HUDEP-2 (cell line): Measurements from ENCODE around the gene FAAH.
"Not testable (repeated sequence)": the region's sequence is repeated elsewhere in the genome, so short reads cannot be mapped to it uniquely, and the experiment has no call there.

ENCODE experiments used
- DNase-seq, 76 experiments: peaks; one replicate each; lab custom pipeline; 2025; ENCODE audit not compliant: unreplicated experiment in 76 of 76; lab: John Stamatoyannopoulos, UW

FAAH gene

GRCh38 chr1:46394108-46394871, at the start of gene FAAH:
Gene FAAH, plus strand, starts transcription at chr1:46394317. Its CDS starts 32 bp downstream, at chr1:46394349.
- peak in 6 of 76 experiments; percentile 8 to 17 (median 16) for DNase-seq

GRCh38 chr1:46344481-46344880, 49.6 kb upstream of the FAAH start:
- DNase-seq: no peak

- no peak for DNase-seq
Observed at GRCh38 chr1:46345281-46345680, 48.8 kb upstream of the FAAH start.

GRCh38 chr1:46352363-46352762, 41.8 kb upstream of the FAAH start:
- no peak for DNase-seq

GRCh38 chr1:46355920-46356319, 38.2 kb upstream of the FAAH start:
- DNase-seq: not testable (repeated sequence)

GRCh38 chr1:46362158-46362557, 32.0 kb upstream of the FAAH start:
- DNase-seq: no peak

DNA sequence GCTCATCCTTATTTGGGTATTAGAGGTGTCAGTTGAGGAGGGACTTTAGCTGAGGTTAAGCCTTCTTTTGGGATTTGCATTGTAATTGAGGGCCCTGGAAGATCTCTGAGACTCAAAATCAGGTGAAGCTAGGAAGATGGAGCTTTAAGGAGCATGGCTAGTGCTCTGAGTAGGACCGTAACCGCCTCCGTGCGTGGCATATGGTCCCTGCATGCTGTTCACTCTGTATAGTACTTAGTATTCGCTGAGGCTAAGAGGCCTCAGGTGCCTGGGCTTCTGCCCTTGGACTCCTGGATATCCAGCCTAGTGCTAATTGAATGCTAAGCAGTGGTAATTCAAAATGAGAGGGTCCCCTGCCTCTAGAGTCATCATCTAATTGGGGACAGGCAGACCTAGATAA, 31.0 kb upstream of the FAAH start:
- DNase-seq: no peak

DNA sequence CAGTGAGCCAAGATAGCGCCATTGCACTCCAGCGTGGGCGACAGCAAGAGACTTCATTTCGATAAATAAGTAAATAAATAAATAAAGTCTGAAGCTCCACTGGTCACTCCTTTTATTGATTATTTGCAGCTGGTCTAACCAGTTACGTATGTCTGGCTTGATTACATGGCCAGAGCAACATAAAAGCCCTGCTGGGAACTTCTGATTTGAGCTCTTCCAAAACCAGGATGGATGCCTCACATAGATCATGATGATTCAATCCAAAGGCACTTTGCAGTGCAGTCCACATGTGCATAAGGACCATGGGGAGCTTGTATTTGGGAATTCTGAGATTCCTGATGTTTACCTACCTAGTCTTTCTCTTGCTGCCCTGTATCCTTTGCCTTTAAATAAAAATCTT, 29.5 kb upstream of the FAAH start:
- DNase-seq: no peak

GRCh38 chr1:46365796-46366195, 28.3 kb upstream of the FAAH start:
- DNase-seq: not testable (repeated sequence)

- DNase-seq: no peak
Observed at GRCh38 chr1:46367072-46367471, 27.0 kb upstream of the FAAH start.

DNA sequence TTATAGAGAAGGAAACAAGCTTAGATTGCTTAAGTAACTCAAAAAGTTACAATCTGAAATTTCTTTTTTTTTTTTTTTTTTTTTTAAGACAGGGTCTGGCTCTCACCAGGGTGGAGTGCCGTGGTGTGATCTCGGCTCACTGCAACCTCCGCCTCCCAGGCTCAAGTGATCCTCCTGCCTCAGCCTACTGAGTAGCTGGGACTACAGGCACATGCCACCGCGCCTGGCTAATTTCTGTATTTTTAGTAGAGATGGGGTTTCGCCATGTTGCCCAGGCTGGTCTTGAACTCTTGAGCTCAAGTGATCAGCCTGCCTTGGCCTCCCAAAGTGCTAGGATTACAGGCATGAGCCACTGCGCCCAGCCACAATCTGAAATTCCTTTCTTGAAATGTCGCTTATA, 26.4 kb upstream of the FAAH start:
- not testable (repeated sequence) for DNase-seq

GRCh38 chr1:46368791-46369190, 25.3 kb upstream of the FAAH start:
- DNase-seq: no peak

DNA sequence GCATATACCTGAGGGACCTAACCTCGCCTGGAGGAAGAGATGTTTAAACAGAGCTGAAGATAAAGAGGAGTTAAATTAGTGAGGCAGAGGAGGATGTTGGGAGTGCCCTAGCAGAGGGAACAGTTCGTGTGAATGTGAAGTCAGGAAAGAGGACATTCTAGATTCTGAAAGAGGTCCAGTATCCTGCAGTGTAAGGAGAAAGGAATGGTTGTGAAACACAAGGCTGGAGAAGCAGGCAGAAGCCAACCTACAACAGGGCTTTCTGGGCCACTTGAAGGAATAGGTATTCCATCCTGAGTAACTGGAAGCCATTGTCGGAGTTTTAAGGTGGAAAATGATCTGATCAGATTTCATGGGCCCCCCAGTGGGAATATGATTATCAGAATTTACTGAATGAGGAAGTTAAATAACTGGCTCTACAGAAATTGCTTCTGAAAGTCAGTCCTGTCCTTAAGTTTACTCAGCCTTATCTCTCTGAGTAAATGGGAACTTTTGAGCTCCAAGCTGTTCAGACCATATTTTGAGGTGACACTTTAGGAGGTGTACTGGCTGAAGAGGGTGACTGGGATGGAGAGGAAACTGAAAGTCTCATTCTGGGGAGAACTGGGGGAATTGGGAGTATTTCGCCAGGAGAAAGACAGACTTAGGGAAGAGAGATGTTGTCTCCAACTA, 24.4 kb upstream of the FAAH start:
- DNase-seq: peak in 1 of 76 experiments; percentile 20

- DNase-seq: peak in 5 of 76 experiments; percentile 5 to 54 (median 17)
Observed at GRCh38 chr1:46370214-46370633, 23.9 kb upstream of the FAAH start.

GRCh38 chr1:46372431-46372830, 21.7 kb upstream of the FAAH start:
- DNase-seq: no peak

GRCh38 chr1:46379996-46380395, 14.1 kb upstream of the FAAH start:
- no peak for DNase-seq

DNA sequence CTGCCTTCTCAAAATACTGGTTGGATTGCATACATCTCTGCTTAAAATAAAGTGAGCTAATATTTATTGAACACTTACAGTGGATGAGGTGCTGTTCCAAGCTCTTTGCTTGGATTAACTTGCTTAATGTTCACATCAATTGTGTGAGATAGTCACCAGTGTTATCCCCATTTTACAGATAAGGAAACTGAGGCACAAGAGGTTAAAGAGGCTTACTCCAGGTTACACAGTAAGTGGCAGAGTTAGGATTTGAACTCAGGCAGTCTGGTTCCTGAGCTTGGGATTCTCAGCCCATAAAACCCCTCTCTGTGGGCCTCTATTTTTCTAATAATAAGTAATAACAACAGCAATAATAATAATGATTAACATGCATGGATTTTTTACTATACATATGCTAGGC, 13.6 kb upstream of the FAAH start:
- DNase-seq: no peak

DNA sequence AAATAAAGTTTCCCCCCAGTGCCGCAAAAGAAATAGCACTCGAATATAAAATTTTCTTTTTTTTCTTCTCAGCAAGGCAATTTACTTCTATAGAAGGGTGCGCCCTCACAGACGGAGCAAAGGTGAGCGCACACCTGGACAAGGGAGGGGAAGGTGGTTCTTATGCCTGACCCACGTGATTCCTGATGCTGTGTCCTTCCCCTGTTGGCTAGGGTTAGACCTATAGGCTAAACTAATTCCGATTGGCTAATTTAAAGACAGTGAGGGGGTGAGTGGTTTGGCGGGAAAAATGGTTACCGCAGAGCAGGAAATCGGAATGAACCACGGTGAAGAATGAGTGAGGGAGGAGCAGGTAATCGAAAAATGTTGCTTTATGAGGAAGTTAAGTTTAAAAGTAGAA, 607 bp upstream of the FAAH start:
- no peak for DNase-seq

DNA sequence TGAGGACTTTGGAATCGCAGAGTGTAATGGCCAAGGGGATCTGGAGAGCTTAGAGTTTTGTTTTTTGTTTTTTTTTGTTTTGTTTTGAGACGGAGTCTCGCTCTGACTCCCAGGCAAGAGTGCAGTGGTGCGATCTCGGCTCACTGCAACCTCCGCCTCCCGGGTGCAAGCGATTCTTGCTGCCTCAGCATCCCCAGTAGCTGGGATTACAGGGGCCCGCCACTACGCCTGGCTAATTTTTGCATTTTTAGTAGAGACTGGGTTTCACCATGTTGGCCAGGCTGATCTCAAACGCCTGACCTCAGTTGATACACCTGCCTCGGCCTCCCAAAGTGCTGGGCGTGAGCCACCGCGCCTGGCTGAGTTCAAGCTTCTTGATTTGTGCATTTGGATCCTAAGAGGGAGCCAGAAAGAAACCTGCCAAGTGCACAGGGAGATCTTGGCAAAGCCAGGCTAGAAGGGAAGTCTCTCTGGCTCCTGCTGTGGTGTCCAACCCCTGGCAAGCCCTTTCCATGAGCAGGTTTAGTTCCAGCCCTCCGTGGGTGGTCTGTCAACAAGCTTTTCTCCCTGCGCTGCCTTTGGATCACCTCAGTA, 852 bp downstream of the FAAH start:
- DNase-seq: no peak

DNA sequence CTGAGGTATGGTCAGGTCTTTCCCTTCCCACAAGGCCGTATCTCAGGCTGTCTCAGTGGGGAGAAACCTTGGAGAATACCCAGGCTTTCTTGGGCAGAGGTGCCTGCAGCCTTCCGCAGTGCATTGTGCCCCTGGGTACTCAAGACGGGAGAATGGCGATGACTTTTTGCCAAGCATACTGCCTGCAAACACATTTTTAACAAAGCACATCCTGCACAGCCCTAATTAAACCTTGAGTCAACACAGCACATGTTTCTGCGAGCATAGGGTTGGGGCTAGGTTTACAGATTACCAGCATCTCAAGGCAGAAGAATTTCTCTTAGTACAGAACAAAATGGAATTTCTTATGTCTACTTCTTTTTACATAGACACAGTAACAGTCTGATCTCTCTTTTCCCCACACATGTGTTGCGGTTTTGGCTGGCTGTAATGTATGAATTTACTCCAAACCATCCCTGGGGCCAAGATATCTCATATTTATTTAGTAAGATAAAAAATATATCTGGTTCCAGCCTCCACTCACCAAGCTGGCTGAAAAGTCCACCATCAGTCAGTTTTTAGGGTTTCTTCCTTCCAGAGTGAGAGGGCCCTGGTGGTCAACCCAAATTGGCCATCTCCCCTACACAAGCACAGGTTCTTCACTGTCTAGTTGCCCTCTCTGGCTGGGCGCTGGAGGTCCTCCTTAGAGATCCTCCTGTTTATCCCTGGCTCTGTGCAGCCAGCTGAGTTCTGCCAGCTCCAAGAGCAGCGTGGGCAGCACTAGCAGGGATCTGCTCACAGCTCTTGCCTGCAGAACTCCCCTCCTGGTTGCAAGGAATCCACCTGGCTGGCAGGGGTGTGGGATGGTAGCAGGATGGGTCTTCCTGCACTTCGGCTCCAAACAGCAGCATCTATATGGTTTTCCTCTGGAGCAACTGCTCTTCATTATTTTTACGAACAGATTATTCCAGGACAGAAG, 2.6 kb downstream of the FAAH start:
- DNase-seq: no peak

- no peak for DNase-seq
Observed at GRCh38 chr1:46399307-46399706, 5.2 kb downstream of the FAAH start.
